ENCODE data around the gene TRIM40.

DNA sequence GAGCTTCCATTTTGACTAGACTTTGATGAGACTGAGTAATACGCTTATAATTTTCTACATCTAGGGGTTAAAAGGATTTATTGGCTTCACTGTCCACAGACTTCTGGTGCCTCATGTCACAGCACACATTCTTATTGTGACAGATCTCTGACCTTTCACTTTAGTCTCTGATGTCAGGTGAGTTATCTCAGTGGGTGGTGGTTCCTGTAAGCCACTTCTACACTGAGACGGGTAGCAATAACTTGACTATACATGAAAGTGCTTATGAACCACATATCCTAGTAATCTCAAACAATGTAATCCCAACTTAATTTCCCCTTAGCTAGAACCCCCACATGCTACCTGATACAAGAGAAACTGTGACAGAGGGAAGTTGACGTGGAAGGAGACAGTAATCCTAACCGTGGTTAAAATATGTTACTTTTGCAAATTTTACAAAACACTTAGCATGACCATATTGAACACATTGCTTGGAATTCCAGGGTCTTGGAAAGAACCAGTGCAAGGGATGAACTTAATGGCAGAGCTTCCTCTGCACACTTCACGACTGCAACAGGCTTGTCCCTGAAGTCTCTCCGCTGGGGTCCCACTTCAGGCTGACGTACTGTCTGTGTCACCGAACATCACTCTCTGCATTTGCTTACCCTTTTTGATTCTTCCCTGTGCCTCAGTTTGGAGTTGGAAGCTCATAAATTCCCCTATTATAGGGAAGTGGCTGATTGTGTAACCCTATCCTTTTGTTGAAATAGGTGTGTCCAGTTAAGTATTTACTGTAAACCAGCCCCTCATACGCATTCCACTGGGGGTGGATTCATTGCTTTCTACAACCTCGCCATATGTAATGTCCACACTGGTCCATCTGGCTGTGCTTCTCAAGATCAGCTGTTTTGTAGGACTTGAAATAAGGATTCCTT, 6.4 kb upstream of the TRIM40 start:
- TF ChIP-seq CTCF (IDR thresholded peaks at IDR 0.05) (no peak), TCF7L2 (IDR thresholded peaks at IDR 0.05; ENCODE audit: low read depth, low read length) (no peak), REST (IDR thresholded peaks at IDR 0.05; ENCODE audit: insufficient read depth in 1 of 2, low read depth in 2 of 2, low read length in 1 of 2) (no peak)

Measured in Panc1 (cell line).